IPS-15b (cell line): ENCODE results near the gene FAM227B.

Experiments used
- H3K27me3 ChIP-seq: one replicate; pipeline ENCODE4 v1.6.1; 2013; ENCODE audit warnings: low read length; ENCODE audit not compliant: control insufficient read depth, insufficient read depth
- H3K36me3 ChIP-seq: one replicate; pipeline ENCODE4 v1.6.1; 2013; ENCODE audit warnings: low read length; ENCODE audit not compliant: control insufficient read depth, insufficient read depth
- H3K4me1 ChIP-seq: one replicate; pipeline ENCODE4 v1.6.1; 2013; ENCODE audit warnings: mild to moderate bottlenecking, low read length; ENCODE audit not compliant: control insufficient read depth, insufficient read depth
- H3K4me3 ChIP-seq: one replicate; pipeline ENCODE4 v1.5.1; 2013; ENCODE audit warnings: low read depth, low read length
- H3K9ac ChIP-seq: one replicate; pipeline ENCODE4 v1.6.1; 2013; ENCODE audit warnings: low read depth, mild to moderate bottlenecking, low read length
- H3K9me3 ChIP-seq: one replicate; pipeline ENCODE4 v1.6.1; 2013; ENCODE audit warnings: mild to moderate bottlenecking, low read length; ENCODE audit not compliant: control insufficient read depth, insufficient read depth

The FAM227B gene

GRCh38 chr15:49430046-49430445 lies 190.6 kb downstream of the FAM227B start:
- H3K9ac ChIP-seq, result no peak overlapping the region
- H3K9me3 ChIP-seq, result no peaks in the 10 kb centered on the region
- H3K4me1 ChIP-seq, result no peaks in the 10 kb centered on the region
- H3K4me3 ChIP-seq, result no peak overlapping the region
- H3K36me3 ChIP-seq, result no peaks in the 10 kb centered on the region
- no peaks in the 10 kb centered on the region for H3K27me3 ChIP-seq

DNA sequence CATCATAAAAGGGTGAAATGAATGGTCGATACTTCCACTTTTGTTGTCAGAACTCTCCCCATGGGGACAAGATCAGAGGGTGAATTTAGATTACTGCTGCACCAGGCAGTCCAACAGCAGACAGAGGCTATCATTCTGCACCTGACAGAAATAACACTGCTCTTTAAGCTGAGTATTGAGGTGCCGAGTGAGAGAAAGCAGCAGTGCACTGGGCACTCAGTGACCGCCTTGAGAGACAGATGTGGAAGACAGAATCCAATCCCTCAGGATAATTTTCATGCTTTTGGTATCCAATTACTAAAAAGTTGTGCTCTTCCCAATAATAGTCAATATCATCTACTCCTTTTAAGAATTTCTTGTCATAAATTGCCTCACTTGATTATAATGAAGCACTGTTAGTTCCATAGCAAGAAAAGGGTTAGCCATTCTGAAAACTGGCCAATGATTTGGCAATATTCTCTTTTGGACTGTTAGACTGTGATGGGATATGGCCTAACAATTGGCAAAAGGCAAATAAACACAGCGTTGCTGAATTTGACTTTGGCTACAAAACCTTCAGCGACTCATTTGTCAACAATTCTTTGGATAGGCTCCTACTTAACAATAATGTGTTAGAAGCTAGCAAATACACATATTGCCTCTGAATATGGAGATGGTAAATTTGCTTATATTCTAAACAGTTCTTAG lies 192.1 kb downstream of the FAM227B start:
- Histone ChIP-seq H3K9ac (no peak overlapping the region), H3K9me3 (no peaks in the 10 kb centered on the region), H3K36me3 (no peaks in the 10 kb centered on the region), H3K27me3 (no peaks in the 10 kb centered on the region), H3K4me3 (no peak overlapping the region), H3K4me1 (no peaks in the 10 kb centered on the region)

DNA sequence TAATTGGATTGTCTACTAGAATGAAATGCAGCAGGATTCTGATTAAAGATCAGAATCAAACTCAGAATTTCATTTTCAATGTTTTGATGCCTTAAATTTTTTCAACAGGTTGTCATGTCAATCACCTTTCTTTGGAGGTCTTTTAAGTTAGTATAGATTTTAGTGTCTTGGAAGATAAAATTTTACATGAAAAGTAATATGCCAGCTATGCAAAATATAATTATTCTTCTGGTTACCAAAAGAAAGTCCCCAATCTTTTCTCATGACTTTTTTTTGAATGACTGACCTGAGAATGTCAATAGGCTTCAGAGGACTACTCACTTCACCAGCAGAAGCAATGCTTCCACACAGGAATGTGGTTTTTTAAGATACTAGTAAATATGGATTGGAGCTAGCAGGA lies 193.2 kb downstream of the FAM227B start:
- Histone ChIP-seq H3K9ac (no peak overlapping the region), H3K27me3 (no peaks in the 10 kb centered on the region), H3K4me3 (no peak overlapping the region), H3K9me3 (no peaks in the 10 kb centered on the region), H3K36me3 (no peaks in the 10 kb centered on the region), H3K4me1 (no peaks in the 10 kb centered on the region)

GRCh38 chr15:49424954-49425353 lies 195.7 kb downstream of the FAM227B start:
- Histone ChIP-seq H3K9me3 (no peaks in the 10 kb centered on the region), H3K9ac (no peak overlapping the region), H3K4me1 (no peaks in the 10 kb centered on the region), H3K4me3 (no peak overlapping the region), H3K36me3 (no peaks in the 10 kb centered on the region), H3K27me3 (no peaks in the 10 kb centered on the region)

GRCh38 chr15:49423901-49424550 lies 196.6 kb downstream of the FAM227B start:
- no peak overlapping the region for H3K9ac ChIP-seq
- no peak overlapping the region for H3K4me3 ChIP-seq
- H3K27me3 ChIP-seq, result no peaks in the 10 kb centered on the region
- no peaks in the 10 kb centered on the region for H3K4me1 ChIP-seq
- no peaks in the 10 kb centered on the region for H3K9me3 ChIP-seq
- H3K36me3 ChIP-seq, result no peaks in the 10 kb centered on the region

GRCh38 chr15:49423021-49423420 lies 197.6 kb downstream of the FAM227B start, which contains the start of gene FGF7:
Gene FGF7, plus strand, starts transcription at chr15:49423242. Its CDS starts 1,056 bp downstream, at chr15:49424298.
- Histone ChIP-seq H3K4me3 (no peak within 1 kb of the TSS), H3K27me3 (no peaks in the 10 kb centered on the region), H3K9me3 (no peaks in the 10 kb centered on the region), H3K4me1 (no peaks in the 10 kb centered on the region), H3K9ac (no peak within 1 kb of the TSS), H3K36me3 (no peaks in the 10 kb centered on the region)

DNA sequence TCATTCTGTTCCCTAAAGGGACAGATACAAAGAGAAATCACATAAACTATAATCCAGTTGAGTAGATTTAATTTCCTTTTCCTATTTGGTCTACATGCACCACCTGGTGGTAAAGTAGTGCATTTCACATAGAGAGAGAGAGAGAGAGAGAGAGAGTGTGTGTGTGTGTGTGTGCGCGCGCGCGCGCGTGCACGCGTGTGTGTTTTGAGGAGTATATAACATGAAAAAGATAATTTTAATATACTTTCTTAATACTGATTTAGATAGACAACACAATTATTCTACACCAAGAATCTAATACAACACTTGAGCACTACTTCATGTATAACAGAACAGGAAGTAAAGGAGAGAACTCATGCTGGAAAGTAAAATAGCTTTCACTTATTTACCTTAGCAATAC lies 198.6 kb downstream of the FAM227B start:
- no peaks in the 10 kb centered on the region for H3K4me1 ChIP-seq
- no peaks in the 10 kb centered on the region for H3K36me3 ChIP-seq
- H3K9ac ChIP-seq, result no peak overlapping the region
- H3K27me3 ChIP-seq, result no peaks in the 10 kb centered on the region
- no peak overlapping the region for H3K4me3 ChIP-seq
- H3K9me3 ChIP-seq, result no peaks in the 10 kb centered on the region

- no peaks in the 10 kb centered on the region for H3K36me3 ChIP-seq
- H3K9me3 ChIP-seq, result no peaks in the 10 kb centered on the region
- H3K9ac ChIP-seq, result no peak overlapping the region
- H3K27me3 ChIP-seq, result no peaks in the 10 kb centered on the region
- H3K4me1 ChIP-seq, result no peaks in the 10 kb centered on the region
- no peak overlapping the region for H3K4me3 ChIP-seq
Measured at GRCh38 chr15:49418811-49419210, 201.8 kb downstream of the FAM227B start.

GRCh38 chr15:49415638-49416037 lies 205.0 kb downstream of the FAM227B start:
- Histone ChIP-seq H3K9ac (no peak overlapping the region), H3K4me3 (no peak overlapping the region)

DNA sequence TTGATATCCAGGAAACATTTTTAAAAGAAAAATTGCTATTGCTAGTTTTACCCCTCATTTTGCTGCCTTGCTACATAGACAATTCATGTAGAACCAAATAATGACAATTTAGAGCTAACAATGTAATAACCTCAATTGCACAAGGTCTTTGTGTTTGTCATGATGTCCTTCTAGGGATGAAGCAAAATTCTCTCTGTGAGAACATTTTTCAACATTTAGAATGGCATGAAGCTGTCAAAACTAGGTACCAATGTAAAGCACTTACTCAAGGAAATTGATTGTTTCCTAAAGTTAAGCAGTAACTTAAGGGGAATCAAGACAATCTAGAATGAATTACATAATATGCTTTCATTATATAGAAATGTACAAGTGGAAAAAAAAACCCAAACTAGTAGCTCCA lies 205.5 kb downstream of the FAM227B start:
- no peaks in the 10 kb centered on the region for H3K27me3 ChIP-seq
- no peaks in the 10 kb centered on the region for H3K36me3 ChIP-seq
- H3K4me1 ChIP-seq, result no peaks in the 10 kb centered on the region
- no peak overlapping the region for H3K9ac ChIP-seq
- H3K9me3 ChIP-seq, result no peaks in the 10 kb centered on the region
- H3K4me3 ChIP-seq, result no peak overlapping the region

More at GRCh38 chr15:49415638-49416037, 205.0 kb downstream of the FAM227B start:
- Histone ChIP-seq H3K4me1 (no peaks in the 10 kb centered on the region), H3K36me3 (no peaks in the 10 kb centered on the region), H3K27me3 (no peaks in the 10 kb centered on the region), H3K9me3 (no peaks in the 10 kb centered on the region)

DNA sequence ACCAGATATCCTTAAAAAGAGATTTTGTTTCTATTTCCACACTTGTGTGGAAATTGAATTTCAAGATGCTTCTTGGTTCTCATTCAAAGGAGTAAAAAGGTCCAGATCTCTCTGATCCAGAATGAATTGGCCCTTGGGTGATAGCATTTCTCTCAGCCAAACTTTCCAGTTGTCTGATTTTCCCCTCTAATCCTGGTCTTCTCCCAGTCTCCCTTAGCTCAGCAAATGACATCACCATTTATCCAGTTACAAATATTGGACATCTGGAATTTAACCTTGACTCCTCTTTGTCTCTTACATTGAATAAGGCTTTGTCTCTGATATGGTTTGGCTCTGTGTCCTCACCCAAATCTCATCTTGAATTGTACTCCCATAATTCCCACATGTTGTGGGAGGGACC lies 207.8 kb downstream of the FAM227B start:
- H3K9me3 ChIP-seq, result no peaks in the 10 kb centered on the region
- no peak overlapping the region for H3K4me3 ChIP-seq
- no peaks in the 10 kb centered on the region for H3K27me3 ChIP-seq
- H3K36me3 ChIP-seq, result no peaks in the 10 kb centered on the region
- no peak overlapping the region for H3K9ac ChIP-seq
- H3K4me1 ChIP-seq, result no peaks in the 10 kb centered on the region

DNA sequence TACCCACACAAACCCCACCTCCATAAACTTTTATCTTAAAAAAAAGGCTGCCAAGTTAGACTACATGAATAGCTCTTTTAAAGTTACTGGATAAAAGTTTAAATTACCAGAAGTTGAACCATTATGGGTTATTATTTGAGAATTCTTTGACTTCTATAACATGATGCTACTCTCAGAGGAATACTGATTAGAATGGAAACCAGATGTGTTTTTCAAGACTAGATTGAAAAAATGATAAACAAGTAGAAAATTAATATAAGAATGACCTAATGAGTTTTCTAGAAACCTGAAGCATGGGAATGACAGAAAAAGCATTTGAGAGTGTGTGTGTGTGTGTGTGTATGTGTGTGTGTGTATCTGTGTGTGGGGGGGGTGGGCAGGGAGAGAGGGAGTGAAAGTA lies 210.0 kb downstream of the FAM227B start:
- Histone ChIP-seq H3K9ac (no peak overlapping the region), H3K4me1 (no peaks in the 10 kb centered on the region), H3K36me3 (no peaks in the 10 kb centered on the region), H3K9me3 (no peaks in the 10 kb centered on the region), H3K27me3 (no peaks in the 10 kb centered on the region), H3K4me3 (no peak overlapping the region)
